Ishikawa (cell line): ENCODE results near the gene PLEKHA1.

Source experiments
- CEBPB ChIP-seq: IDR thresholded peaks from 2 replicates; pipeline ENCODE4 v1.6.1; 2012
- EP300 ChIP-seq: IDR thresholded peaks from 2 replicates; pipeline ENCODE4 v1.6.1; 2012; ENCODE audit warnings: borderline replicate concordance
- RAD21 ChIP-seq: IDR thresholded peaks from 2 replicates; pipeline ENCODE4 v1.6.1; 2012; ENCODE audit warnings: low read depth
- TEAD4 ChIP-seq: IDR thresholded peaks from 2 replicates; pipeline ENCODE4 v1.6.1; 2012
- YY1 ChIP-seq: IDR thresholded peaks from 2 replicates; pipeline ENCODE4 v1.6.1; 2012; ENCODE audit warnings: low read depth
- TF ChIP-seq, protein P1 (sequence below): IDR thresholded peaks from 2 replicates; pipeline ENCODE4 v1.6.1; 2012

DNA sequence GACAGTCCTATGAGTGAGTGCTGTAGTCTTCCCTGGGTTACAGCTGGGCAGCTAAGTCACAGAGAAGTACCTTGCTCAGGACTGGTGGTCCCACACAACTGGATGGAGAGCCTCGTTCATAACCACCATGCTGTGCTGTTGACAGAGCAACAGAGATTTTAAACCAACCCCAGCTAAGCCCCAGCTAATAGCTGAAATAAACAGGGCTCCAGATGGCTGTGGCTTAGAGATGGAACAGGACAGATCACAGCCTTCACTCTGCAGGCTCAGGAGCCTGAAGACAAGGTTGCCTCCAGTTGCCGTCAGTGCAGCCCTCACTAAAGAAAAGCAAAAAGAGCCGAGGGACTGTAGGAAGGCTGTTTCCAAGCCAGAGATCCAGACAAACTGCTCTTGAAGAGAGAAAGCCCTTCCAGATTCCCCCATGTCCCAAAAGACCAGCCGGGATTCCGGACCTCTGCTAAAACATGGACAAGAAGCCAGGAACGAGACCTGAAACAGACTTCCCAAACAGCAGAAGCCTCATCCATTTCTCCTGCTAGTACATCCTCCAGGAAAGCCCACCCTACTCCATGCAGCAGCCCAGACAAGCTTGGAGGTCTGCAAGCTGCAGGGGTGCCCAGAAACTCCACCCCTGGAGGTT, 91.0 kb downstream of the PLEKHA1 start:
- TF ChIP-seq EP300 (no peak), CEBPB (no peak), RAD21 (no peak), YY1 (no peak), TEAD4 (no peak)
- TF ChIP-seq, protein P1, sequence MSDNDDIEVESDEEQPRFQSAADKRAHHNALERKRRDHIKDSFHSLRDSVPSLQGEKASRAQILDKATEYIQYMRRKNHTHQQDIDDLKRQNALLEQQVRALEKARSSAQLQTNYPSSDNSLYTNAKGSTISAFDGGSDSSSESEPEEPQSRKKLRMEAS, result no peak
